ENCODE results near the gene LIPC. TPM values are rescaled to one million over a fixed set of nuclear protein-coding genes. Genes with fewer than 3 reads are reported as not detected.

LIPC gene
- polyA plus RNA-seq, 1 of the 3 experiments (the other 2 are of a cell fraction), result not detected

GRCh38 chr15:58401991-58402649 is 29.7 kb upstream of the LIPC start:
- no peak overlapping the region for H3K9ac ChIP-seq
- no peak for TF ChIP-seq RCOR1 (IDR thresholded peaks at IDR 0.05; ENCODE audit: low read length)
- no peak for TF ChIP-seq ELF1 (IDR thresholded peaks at IDR 0.05)
- no peak for TF ChIP-seq PBX3 (IDR thresholded peaks at IDR 0.05)
- TF ChIP-seq, protein P1, sequence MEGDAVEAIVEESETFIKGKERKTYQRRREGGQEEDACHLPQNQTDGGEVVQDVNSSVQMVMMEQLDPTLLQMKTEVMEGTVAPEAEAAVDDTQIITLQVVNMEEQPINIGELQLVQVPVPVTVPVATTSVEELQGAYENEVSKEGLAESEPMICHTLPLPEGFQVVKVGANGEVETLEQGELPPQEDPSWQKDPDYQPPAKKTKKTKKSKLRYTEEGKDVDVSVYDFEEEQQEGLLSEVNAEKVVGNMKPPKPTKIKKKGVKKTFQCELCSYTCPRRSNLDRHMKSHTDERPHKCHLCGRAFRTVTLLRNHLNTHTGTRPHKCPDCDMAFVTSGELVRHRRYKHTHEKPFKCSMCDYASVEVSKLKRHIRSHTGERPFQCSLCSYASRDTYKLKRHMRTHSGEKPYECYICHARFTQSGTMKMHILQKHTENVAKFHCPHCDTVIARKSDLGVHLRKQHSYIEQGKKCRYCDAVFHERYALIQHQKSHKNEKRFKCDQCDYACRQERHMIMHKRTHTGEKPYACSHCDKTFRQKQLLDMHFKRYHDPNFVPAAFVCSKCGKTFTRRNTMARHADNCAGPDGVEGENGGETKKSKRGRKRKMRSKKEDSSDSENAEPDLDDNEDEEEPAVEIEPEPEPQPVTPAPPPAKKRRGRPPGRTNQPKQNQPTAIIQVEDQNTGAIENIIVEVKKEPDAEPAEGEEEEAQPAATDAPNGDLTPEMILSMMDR (IDR thresholded peaks at IDR 0.05), result no peak
- no peak for TF ChIP-seq TEAD4 (IDR thresholded peaks at IDR 0.05; ENCODE audit: borderline replicate concordance, insufficient read depth)
- TF ChIP-seq SMC3 (IDR thresholded peaks at IDR 0.05; ENCODE audit: low read depth, low read length), result no peak
- no peak for TF ChIP-seq GABPA (IDR thresholded peaks at IDR 0.05; ENCODE audit: low read depth)
- TF ChIP-seq FOXM1 (IDR thresholded peaks at IDR 0.05; ENCODE audit: low read depth), result no peak
- TF ChIP-seq POLR2AphosphoS5 (IDR thresholded peaks at IDR 0.05; ENCODE audit: low read depth, low read length), result no peak
- TF ChIP-seq CHD2 (IDR thresholded peaks at IDR 0.05; ENCODE audit: low read length, partially characterized antibody), result no peak
- TF ChIP-seq MXI1 (IDR thresholded peaks at IDR 0.05; ENCODE audit: low read depth, low read length), result no peak
- TF ChIP-seq, protein P2, sequence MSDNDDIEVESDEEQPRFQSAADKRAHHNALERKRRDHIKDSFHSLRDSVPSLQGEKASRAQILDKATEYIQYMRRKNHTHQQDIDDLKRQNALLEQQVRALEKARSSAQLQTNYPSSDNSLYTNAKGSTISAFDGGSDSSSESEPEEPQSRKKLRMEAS (IDR thresholded peaks at IDR 0.05; ENCODE audit: low read depth), result no peak
- TF ChIP-seq RXRA (IDR thresholded peaks at IDR 0.05; ENCODE audit: borderline replicate concordance, low read depth), result no peak
- no peaks in the 10 kb centered on the region for H3K9me3 ChIP-seq
- H3K79me2 ChIP-seq (ENCODE audit: insufficient read depth), result no peaks in the 10 kb centered on the region
- H3K9me2 ChIP-seq, result no peaks in the 10 kb centered on the region
- H3K4me2 ChIP-seq, result no peak overlapping the region
- no peak overlapping the region for H2AFZ ChIP-seq (ENCODE audit: low read depth)
- peaks cover 10% of the 10 kb centered on the region; the same call in 1 of the 2 replicates for H3K27me3 ChIP-seq (ENCODE audit: insufficient read depth)
- no peak overlapping the region for H3K4me3 ChIP-seq (ENCODE audit: low read depth in 2 of 2, low read length in 1 of 2)
- no peak for DNase-seq
- H3K4me1 ChIP-seq (ENCODE audit: control insufficient read depth in 1 of 2, insufficient read depth in 2 of 2, low read depth in 1 of 2, low read length in 1 of 2), result peaks cover 0 to 8% of the 10 kb centered on the region in 2 experiments; a peak in 1 of 4 replicates
- ChIA-PET CTCF (no interaction called here), POLR2A (no interaction called here)
- H4K20me1 ChIP-seq (ENCODE audit: insufficient read depth), result no peaks in the 10 kb centered on the region
- no peaks in the 10 kb centered on the region for H3F3A ChIP-seq (replicated peaks; ENCODE audit: insufficient read depth)
- WGBS (ENCODE audit: low lambda C conversion rate), result 57% methylated on average over 8 of the region's 8 CpGs
- no peak overlapping the region for H3K27ac ChIP-seq (ENCODE audit: low read depth in 2 of 2, low read length in 1 of 2)
- H3K36me3 ChIP-seq (replicated peaks in 1 of 2; ENCODE audit: control insufficient read depth in 1 of 2, insufficient read depth in 2 of 2, low read length in 1 of 2), result no peaks in the 10 kb centered on the region

DNA sequence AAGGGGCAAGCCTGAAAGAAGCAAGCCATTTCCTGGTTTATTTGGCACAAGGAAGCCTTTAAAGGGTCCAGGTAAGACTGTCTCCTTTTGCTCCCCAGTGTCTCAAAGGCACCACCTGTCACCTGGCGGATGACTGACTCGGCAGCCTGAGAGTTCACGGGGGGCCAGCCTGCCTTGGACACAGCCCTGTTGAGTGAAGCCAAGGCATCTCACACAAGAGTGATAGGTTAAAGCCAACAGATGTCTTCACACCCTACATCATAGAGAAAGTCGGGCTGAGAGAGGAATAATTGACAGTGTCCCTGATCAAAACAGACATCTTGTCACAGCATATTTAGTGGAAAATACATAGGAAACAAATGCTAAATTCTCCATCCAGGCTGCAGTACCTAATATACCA is 28.2 kb upstream of the LIPC start:
- no peaks in the 10 kb centered on the region for H3K36me3 ChIP-seq (replicated peaks in 1 of 2; ENCODE audit: control insufficient read depth in 1 of 2, insufficient read depth in 2 of 2, low read length in 1 of 2)
- H3K27me3 ChIP-seq (ENCODE audit: insufficient read depth), result no peaks in the 10 kb centered on the region; the same call in 1 of the 2 replicates
- no peak overlapping the region for H2AFZ ChIP-seq (ENCODE audit: low read depth)
- no peak overlapping the region for H3K9ac ChIP-seq
- H3K4me3 ChIP-seq (ENCODE audit: low read depth in 2 of 2, low read length in 1 of 2), result no peak overlapping the region
- no peak overlapping the region for H3K4me2 ChIP-seq
- no peak overlapping the region for H3K27ac ChIP-seq (ENCODE audit: low read depth in 2 of 2, low read length in 1 of 2)
- 83% methylated on average over 2 of the region's 4 CpGs for WGBS (ENCODE audit: low lambda C conversion rate)
- no peak for DNase-seq
- ChIA-PET POLR2A (no interaction called here), CTCF (no interaction called here)
- no peaks in the 10 kb centered on the region for H4K20me1 ChIP-seq (ENCODE audit: insufficient read depth)
- H3F3A ChIP-seq (replicated peaks; ENCODE audit: insufficient read depth), result no peaks in the 10 kb centered on the region
- no peaks in the 10 kb centered on the region for H3K79me2 ChIP-seq (ENCODE audit: insufficient read depth)
- no peaks in the 10 kb centered on the region for H3K9me3 ChIP-seq
- no peak for TF ChIP-seq ZBTB33 (IDR thresholded peaks at IDR 0.05; ENCODE audit: borderline replicate concordance, low read depth)
- no peak for TF ChIP-seq TAF1 (IDR thresholded peaks at IDR 0.05; ENCODE audit: borderline replicate concordance, low read depth, low read length)
- peaks cover 0 to 2% of the 10 kb centered on the region in 2 experiments; a peak in 1 of 4 replicates for H3K4me1 ChIP-seq (ENCODE audit: control insufficient read depth in 1 of 2, insufficient read depth in 2 of 2, low read depth in 1 of 2, low read length in 1 of 2)
- H3K9me2 ChIP-seq, result no peaks in the 10 kb centered on the region
